Esophagus muscularis mucosa (tissue), 4 donors: ENCODE results near the gene WDSUB1.

Source experiments
- EP300 ChIP-seq: sonication (generic); formaldehyde crosslinking; IDR thresholded peaks from one replicate; pipeline ENCODE4 v1.6.1; 2017; ENCODE audit warnings: antibody characterized with exemption
- POLR2A ChIP-seq: fragments of 450-650 bp; IDR thresholded peaks from one replicate; pipeline ENCODE4 v1.6.1; 2017; ENCODE audit warnings: antibody characterized with exemption, moderate library complexity, mild to moderate bottlenecking, low read depth
- POLR2AphosphoS5 ChIP-seq, 2 donors: sonication (generic); formaldehyde crosslinking; IDR thresholded peaks; one replicate each; pipeline ENCODE4 v1.6.1; 2017; ENCODE audit warnings: antibody characterized with exemption in 2 of 2
- TF ChIP-seq, protein P1 (sequence below), 3 experiments: fragments of 200-600 bp in 2 of 3; fragments of 450-650 bp in 1 of 3; sonication (generic) in 2 of 3; IDR thresholded peaks; one replicate each; pipeline ENCODE4 v1.5.1; 2017 to 2019; ENCODE audit warnings: antibody characterized with exemption in 3 of 3, mild to moderate bottlenecking in 2 of 3, moderate library complexity in 1 of 3

DNA sequence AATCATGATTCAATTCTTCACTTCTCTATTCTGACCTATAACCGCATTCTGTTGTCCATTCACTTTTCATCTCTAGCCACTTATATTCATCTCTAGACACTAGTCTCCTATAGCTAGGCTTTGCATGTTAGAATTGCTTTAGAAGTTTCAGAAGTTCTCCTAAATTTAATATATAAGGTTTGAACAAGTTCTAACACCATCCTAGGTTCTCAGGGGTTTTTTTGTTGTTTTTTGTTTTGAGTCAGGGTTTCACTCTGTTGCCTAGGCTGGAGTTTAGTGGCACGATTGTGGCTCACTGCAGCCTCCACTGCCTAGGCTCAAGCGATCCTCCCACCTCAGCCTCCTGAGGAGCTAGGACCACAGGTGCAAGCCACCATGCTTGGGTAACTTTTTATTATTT, 19.9 kb downstream of the WDSUB1 start:
- TF ChIP-seq POLR2AphosphoS5 (IDR thresholded peaks at IDR 0.05) (no peak), POLR2A (no peak), EP300 (no peak)
- TF ChIP-seq, protein P1, sequence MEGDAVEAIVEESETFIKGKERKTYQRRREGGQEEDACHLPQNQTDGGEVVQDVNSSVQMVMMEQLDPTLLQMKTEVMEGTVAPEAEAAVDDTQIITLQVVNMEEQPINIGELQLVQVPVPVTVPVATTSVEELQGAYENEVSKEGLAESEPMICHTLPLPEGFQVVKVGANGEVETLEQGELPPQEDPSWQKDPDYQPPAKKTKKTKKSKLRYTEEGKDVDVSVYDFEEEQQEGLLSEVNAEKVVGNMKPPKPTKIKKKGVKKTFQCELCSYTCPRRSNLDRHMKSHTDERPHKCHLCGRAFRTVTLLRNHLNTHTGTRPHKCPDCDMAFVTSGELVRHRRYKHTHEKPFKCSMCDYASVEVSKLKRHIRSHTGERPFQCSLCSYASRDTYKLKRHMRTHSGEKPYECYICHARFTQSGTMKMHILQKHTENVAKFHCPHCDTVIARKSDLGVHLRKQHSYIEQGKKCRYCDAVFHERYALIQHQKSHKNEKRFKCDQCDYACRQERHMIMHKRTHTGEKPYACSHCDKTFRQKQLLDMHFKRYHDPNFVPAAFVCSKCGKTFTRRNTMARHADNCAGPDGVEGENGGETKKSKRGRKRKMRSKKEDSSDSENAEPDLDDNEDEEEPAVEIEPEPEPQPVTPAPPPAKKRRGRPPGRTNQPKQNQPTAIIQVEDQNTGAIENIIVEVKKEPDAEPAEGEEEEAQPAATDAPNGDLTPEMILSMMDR (IDR thresholded peaks at IDR 0.05): no peak
